ENCODE results near the gene SIGLEC11. TPM values are rescaled to one million over a fixed set of nuclear protein-coding genes. Genes with fewer than 3 reads are reported as not detected.

The SIGLEC11 gene
- total and polyA plus RNA-seq, 11 donors, result 0.22 to 3.0 (median 1.1) TPM; not detected in 2

DNA sequence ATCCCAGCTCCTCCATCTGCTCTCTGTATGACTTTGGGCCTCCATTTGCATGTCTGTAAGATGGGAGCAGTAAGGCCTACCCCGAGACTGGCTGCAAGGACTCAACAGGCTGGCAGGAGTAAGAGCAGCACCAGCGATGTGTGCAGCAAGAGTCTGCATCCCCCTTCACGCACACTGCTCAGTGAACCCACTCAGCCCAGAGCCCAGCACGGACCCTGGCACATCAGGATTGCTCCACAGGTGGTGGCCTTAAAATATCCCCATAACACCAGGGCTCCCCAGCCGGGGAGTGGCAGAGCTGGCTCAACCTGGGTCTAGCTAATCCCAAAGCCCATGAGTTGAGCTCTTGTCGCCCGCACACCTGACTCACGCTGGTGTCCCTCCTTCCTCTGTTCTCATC, 40.8 kb upstream of the SIGLEC11 start:
- no peaks in the 10 kb centered on the region for H3K27me3 ChIP-seq
- peaks cover 0 to 30% (median 7%) of the 10 kb centered on the region in 12 donors for H3K4me1 ChIP-seq
- DNase-seq, result no peak
- 94 to 99% (median 96%) methylated on average over 8 of the region's 8 CpGs for WGBS, 4 donors
- H3K4me3 ChIP-seq, result no peak overlapping the region
- H3K9me3 ChIP-seq, result no peaks in the 10 kb centered on the region
- H3K36me3 ChIP-seq, result peaks cover 3 to 97% (median 93%) of the 10 kb centered on the region in 9 donors
- no peak overlapping the region for H3K27ac ChIP-seq
- intact Hi-C loops (cut with DNase I), result no loop called here
- TF ChIP-seq, protein P1, sequence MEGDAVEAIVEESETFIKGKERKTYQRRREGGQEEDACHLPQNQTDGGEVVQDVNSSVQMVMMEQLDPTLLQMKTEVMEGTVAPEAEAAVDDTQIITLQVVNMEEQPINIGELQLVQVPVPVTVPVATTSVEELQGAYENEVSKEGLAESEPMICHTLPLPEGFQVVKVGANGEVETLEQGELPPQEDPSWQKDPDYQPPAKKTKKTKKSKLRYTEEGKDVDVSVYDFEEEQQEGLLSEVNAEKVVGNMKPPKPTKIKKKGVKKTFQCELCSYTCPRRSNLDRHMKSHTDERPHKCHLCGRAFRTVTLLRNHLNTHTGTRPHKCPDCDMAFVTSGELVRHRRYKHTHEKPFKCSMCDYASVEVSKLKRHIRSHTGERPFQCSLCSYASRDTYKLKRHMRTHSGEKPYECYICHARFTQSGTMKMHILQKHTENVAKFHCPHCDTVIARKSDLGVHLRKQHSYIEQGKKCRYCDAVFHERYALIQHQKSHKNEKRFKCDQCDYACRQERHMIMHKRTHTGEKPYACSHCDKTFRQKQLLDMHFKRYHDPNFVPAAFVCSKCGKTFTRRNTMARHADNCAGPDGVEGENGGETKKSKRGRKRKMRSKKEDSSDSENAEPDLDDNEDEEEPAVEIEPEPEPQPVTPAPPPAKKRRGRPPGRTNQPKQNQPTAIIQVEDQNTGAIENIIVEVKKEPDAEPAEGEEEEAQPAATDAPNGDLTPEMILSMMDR (IDR thresholded peaks at IDR 0.05), result no peak
- no peak for TF ChIP-seq POLR2A (IDR thresholded peaks at IDR 0.05)
- ATAC-seq, result no peak

DNA sequence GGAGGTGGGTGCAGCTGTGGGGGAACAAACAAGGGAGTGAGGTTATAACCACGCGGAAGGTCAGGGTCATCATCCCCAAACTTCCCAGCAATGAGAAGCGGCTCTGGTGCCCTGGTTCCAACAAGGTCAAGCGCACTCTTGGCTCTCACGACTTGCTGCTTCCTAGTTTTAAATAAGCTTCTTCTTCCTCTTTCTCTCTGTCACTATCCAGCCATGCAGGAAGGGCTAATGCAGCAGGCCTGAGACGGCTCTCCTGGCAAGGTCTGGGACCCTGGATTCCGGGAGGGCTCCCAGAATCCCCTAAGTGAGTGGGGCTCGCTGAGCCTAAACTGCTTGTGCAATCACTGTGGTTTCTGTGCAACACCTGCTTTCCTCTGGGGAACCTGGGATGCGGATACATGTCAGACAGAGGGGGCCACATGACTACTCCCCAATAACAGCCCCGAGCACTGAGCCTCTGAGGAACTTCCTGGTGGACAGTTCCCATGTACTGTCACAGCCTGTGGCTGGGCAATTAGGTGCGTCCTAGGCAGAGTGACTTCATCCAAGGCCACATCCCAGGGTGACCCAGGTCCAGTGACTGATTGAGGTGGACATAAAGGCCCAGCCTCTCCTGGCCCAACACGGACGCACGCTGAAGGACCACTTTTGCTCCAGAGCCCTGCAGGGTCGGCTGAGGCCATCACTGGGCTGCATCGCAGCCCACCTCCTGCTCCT, 40.0 kb upstream of the SIGLEC11 start:
- H3K27me3 ChIP-seq, result no peaks in the 10 kb centered on the region
- intact Hi-C loops (cut with DNase I), result no loop called here
- no peak for DNase-seq
- no peak for ATAC-seq
- H3K27ac ChIP-seq, result no peak overlapping the region
- H3K9me3 ChIP-seq, result no peaks in the 10 kb centered on the region
- peaks cover 0 to 30% (median 7%) of the 10 kb centered on the region in 12 donors for H3K4me1 ChIP-seq
- H3K36me3 ChIP-seq, result peaks cover 3 to 98% (median 93%) of the 10 kb centered on the region in 9 donors
- TF ChIP-seq POLR2A (IDR thresholded peaks at IDR 0.05), result no peak
- TF ChIP-seq, protein P1 (IDR thresholded peaks at IDR 0.05), result no peak
- no peak overlapping the region for H3K4me3 ChIP-seq
- 83 to 90% (median 88%) methylated on average over 14 to 16 of the region's 16 CpGs for WGBS, 4 donors

GRCh38 chr19:50000038-50000840, 39.3 kb upstream of the SIGLEC11 start:
- H3K4me1 ChIP-seq, result peaks cover 0 to 30% (median 7%) of the 10 kb centered on the region in 12 donors
- H3K4me3 ChIP-seq, result no peak overlapping the region
- no peaks in the 10 kb centered on the region for H3K27me3 ChIP-seq
- no peak for TF ChIP-seq POLR2A (IDR thresholded peaks at IDR 0.05)
- TF ChIP-seq, protein P1 (IDR thresholded peaks at IDR 0.05), result no peak
- no peak overlapping the region for H3K27ac ChIP-seq
- WGBS, 4 donors, result 91 to 95% (median 92%) methylated on average over 19 to 20 of the region's 20 CpGs
- H3K9me3 ChIP-seq, result no peaks in the 10 kb centered on the region
- DNase-seq (no peak), ATAC-seq (no peak)
- intact Hi-C loops (cut with DNase I), result no loop called here
- H3K36me3 ChIP-seq, result peaks cover 3 to 98% (median 93%) of the 10 kb centered on the region in 9 donors

DNA sequence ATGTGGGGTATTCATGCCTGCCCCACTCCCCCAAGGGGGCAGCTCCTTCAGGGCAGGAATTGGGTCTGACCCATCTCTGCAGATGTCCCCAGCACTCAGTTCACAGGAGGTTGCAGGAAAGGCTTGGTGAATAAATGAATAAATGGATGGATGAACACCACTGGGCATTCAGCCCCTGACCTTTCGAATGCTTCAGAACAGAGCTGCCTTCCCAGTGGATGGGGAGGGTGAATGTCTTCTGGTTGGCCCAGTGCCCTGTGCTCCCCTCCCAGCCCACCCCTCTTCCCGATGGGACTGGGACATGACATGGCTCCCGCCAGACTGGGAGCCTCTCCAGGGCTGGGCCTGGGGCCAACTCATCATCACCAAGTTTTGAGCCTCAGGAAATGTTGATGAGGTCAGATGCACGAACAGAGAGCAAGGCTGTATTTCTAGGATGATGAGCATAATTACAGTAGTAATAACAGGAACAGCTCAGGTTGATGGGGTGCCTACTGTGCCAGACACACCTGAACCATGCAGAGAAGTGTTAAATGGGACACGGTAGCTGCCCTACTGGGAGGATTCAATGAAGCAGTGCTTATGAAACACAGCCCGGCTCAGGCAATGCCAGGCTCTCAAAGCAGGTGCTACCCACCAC, 38.5 kb upstream of the SIGLEC11 start:
- 41 to 47% (median 44%) methylated on average over 5 to 6 of the region's 6 CpGs for WGBS, 4 donors
- no peak for ATAC-seq
- H3K36me3 ChIP-seq, result peaks cover 3 to 100% (median 95%) of the 10 kb centered on the region in 9 donors

More for the DNA sequence above, 38.5 kb upstream of the SIGLEC11 start:
- Histone ChIP-seq H3K27ac (no peak overlapping the region), H3K4me1 (peaks cover 0 to 28% (median 7%) of the 10 kb centered on the region in 12 donors), H3K4me3 (no peak overlapping the region), H3K27me3 (no peaks in the 10 kb centered on the region), H3K9me3 (no peaks in the 10 kb centered on the region)
- intact Hi-C loops (cut with DNase I), result no loop called here
- TF ChIP-seq, protein P1 (IDR thresholded peaks at IDR 0.05), result no peak
- no peak for TF ChIP-seq POLR2A (IDR thresholded peaks at IDR 0.05)
- DNase-seq, result no peak

Measured in heart left ventricle (tissue), 16 donors.